ENCODE data around the gene ZFP69. TPM values are rescaled to one million over a fixed set of nuclear protein-coding genes. Genes with fewer than 3 reads are reported as not detected.

The ZFP69 gene
- 1.8 TPM for total RNA-seq
- long read RNA-seq, partial matches to known transcripts, result 0 of 2 reads
- long read RNA-seq, other reads (novel, unspliced or antisense), result 2 of 2 reads

DNA sequence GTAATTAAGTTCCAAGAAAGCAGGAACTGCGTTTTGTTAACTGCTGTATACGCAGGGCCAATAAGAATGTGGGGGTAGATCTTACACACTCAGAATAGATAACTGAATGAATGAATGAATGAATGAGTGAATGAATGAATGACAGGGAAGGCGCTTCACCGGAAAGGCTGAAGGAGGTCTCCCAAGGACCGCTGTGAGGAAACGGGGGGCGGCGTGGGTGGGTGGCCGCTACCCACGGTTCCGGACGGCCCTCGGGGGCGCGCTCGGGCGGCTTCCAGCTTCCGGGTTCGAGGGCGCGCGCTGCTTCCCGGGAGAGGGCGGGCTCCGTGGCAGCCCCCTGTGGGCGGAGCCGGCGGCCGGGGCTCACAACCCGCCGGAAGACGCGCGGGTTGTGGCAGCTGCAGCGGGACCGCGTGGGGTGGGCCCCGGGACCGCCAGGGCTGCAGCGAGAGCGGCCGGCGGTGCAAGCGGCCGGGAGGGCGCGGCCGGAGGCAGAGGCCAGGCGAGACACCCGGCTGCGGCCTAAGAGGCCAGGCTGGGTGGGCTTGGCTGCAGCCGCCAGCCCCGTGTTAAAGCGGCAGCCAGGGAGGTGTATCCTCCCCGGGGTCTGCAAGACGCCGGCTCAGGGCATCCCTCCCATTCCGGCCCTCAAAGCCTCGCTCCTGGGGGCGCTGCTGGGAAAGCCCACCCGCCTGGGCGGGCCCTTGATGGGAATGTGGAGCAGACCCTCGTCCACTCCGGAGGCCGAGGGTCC is at the start of gene ZFP69:
ZFP69 (plus strand) TSS at position 367 of the 754 bp plus-strand sequence. CDS start 2,072 bp downstream, outside the sequence.
- intact Hi-C loops (cut with DNase I), result no loop called here
- ATAC-seq (peak; percentile 95), DNase-seq (ENCODE audit: missing footprints) (peak; percentile 91)

DNA sequence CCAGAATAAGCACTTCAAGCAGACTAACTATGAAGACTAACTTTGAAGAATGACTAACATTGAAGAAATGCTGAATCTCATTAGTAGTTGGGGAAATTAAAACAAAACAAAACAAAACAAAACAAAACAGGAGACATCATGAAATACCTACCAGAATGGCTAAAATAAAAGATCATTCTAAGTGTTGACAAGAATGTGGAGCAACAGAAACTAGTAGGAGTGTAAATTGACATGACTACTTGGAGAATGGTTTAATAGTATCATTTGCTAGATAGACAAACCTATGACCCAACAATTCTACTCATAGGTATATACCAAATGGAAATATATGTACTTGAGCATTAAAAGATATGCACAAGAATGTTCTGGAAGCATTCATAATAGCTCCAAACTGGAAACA is 45.7 kb upstream of the ZFP69 start:
- DNase-seq (ENCODE audit: missing footprints) (no peak), ATAC-seq (no peak)
- intact Hi-C loops (cut with DNase I), result no loop called here

DNA sequence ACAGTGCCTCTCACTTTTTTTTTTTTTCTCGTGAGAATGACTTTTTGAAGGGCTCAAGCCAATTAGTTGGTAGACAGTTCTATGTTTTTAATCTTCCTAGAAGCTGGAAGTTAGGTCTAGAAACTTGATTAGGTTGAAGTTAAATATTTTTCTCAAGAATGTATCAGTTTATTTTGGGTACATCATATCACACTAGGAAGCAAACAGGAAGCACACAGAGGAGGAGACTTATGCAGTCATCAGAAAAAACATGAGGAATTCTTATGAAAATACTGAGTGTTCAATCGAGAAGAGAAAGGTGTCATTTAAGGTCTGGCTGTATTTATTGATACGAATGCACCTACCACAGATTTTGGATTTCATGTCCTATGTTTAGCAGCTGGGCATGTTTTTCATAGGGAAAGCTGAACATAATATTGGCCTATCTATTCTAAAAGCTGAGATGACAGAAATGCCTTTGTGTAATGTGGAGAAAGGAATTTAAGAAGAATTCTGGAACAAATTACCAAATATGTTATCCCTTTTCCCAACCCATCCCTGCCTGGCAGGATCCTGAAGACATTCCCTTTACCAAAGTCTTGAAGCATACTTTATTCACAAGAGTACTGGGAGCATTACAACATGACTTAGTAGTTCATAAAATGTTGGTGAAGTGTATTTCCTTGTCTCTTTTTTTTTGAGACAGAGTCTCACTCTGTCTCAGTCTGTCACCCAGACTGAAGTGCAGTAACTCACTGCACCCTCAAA is 44.3 kb upstream of the ZFP69 start:
- DNase-seq (ENCODE audit: missing footprints) (no peak), ATAC-seq (no peak)
- intact Hi-C loops (cut with DNase I), result no loop called here

DNA sequence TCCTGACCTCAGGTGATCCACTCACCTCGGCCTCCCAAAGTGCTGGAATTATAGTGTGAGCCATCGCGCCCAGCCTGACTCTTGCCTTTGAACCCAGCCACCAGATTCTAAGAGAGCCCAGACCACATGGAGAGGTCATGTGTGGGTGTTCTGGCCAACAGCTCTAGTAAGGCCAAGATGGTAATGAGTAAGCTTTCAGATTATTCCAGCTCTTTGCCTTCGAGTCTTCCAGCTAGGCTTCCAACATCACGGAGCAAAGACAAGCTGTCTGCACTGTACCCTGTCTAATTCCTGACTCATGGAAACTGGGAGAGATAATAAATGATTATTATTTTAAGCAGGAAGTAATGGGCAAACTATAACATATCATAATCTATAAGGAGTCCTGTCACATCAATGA is 41.6 kb upstream of the ZFP69 start:
- no peak for ATAC-seq
- intact Hi-C loops (cut with DNase I), result no loop called here
- DNase-seq (ENCODE audit: missing footprints), result no peak

DNA sequence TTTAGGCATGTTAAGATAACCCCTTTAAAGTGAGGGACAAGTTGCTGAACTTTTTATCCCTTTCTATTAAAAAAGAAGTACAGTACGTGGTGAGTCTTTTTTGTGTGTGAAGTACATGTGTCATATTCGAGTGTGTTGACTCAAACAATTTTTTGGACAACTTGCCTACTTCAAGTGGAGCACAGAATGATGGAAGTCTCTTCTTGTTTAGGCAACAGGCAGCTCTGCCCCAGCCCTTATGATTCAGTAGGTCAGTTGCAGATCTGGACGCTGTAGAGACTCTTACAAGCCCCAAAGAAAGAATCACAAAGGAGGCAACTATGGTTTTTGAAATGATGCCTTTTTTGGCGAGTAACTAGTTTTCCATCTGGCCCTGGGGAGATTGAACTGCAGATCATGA is 41.2 kb upstream of the ZFP69 start:
- intact Hi-C loops (cut with DNase I), result no loop called here
- DNase-seq (ENCODE audit: missing footprints) (no peak), ATAC-seq (no peak)

DNA sequence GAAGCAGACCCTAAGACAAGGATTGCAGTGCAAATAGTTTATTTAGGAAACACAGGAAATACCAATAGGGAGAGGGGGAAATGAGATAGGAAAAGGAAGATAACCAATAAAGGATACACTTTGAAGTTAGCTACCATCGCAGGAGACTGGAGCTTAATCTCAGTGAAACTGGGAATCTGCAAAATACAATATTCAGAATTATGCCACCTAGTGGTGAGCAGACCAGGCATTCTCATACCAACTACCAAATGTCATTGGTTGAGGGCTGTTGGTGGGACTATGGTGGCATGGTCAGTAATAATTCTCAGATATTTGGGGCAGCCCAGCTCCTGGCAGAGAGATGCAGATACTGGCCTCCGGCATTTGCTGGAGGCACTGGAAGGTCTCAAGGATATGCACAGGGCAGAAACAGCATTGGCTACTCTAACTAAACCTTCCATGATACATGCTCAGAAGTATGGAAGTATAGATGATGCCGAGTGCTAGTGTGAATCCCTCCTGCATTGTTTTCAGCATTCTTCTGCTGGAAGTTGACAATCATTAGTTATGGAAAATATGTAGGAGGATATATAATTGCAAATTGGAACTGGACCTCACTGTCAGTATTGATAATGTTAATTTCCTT is 38.6 kb upstream of the ZFP69 start:
- no peak for ATAC-seq
- DNase-seq (ENCODE audit: missing footprints), result no peak
- intact Hi-C loops (cut with DNase I), result no loop called here

DNA sequence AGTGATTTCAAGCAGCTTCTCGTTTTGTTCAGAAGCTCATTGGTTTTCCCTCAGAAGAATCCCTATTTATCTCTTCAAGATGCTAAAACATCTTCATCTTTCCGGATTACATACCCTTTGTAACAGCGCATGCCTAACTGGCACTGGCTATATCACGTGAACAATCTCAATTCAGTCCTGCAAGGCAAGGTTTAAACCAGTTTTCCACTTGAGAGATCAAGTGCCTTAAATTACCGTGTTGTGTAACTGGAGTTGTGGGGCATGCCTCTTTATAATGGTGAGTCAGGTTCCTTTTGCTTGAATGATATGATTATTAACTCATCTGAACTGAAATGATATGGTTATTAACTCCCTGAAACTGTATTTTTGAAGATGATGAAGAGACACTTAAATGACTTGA is 37.8 kb upstream of the ZFP69 start:
- ATAC-seq (no peak), DNase-seq (ENCODE audit: missing footprints) (no peak)
- intact Hi-C loops (cut with DNase I), result no loop called here

DNA sequence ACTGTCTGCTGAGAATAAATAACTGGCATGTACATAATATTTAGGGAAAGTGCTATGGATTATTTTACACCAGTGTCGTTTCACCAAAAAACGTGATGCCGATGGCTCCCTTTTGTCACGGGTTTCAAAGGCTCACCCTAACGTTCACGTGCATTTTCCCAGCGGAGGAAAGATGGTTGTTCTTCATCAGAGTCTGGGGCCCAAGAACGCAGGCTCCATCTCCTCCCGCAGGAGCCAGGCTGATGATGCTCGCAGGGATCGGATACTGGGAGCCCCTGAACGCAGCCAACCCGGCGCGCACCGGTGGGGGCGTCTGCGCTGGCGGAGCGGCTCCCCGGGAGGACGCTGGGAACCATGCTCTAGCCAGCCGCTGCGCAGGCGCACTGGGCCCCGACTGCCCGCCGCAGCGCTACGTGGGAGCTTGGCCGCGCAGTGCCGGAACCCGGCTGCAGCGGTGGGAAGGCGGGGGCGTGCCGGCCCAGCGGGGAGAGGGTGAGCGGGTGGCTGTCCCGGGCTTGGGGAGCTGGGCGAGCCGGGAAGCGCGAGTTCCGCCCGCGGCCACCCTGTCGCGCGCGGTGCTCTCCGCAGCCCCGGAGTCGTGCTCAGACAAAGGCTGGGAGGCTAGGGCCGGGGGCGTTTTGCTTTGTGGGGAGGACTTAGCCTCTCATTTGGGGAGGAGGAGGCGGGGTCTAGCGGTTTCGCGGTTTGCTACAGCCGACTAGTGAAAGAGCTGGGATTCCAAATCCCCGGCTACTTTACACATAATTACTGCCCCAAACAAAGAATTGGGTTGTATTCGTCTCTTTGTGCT is 27.2 kb upstream of the ZFP69 start, which contains the start of gene ZFP69B:
ZFP69B (plus strand) TSS at position 793 of the 811 bp plus-strand sequence. CDS start 486 bp downstream, outside the sequence.
- intact Hi-C loops (cut with DNase I), result no loop called here
- ATAC-seq (peak; percentile 100), DNase-seq (ENCODE audit: missing footprints) (peak; percentile 96)

DNA sequence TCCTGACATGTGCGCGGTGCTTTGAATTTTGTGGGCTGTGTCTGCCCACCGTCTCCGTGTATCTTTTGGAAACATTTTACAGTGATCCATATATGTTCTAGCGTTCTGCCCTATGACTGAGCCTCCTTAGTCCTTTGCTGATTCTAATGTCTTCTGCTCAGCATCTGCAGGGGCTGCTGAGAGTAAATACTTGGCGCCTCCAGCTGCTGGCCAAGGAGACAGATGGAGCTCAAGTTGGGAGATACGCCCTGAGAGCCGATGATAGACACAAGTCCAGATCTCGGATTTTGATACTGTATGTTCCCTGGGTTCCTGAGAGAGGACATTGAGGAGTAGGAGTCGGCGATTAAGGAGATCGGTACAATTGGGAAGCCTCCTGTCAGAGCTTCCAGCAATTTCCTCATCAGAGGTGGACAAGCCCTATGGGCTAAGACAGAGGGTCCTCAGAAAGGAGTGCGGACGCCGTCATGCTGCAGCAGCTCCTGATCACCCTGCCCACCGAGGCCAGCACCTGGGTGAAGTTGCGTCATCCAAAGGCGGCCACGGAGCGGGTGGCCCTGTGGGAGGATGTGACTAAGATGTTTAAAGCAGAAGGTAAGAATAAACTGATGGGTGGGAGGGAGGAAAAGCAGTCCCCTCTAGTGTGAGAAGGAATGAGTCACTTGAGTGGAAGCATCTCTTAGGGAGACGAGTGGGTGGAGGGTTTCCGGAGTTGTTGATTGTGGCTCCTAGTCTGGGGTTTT is 26.4 kb upstream of the ZFP69 start:
- DNase-seq (ENCODE audit: missing footprints), result no peak
- intact Hi-C loops (cut with DNase I), result no loop called here
- ATAC-seq, result no peak

DNA sequence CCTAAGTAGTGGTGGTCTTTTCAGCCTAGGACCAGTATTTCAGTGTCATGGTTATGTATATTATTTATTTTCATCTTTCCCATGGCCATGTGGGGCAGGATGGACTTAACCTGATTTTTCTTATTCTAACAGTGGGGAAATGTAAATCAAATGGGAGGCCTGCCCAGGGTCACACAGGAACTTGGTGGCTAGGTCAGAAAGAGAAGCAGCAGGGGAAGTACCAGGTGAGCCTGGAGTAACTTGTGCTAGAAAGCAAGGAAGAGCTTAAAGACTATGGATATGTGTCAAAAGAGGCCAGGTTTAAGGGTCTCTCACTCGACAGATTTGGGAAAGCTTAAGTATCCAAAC is 25.9 kb upstream of the ZFP69 start:
- intact Hi-C loops (cut with DNase I), result no loop called here
- ATAC-seq, result no peak

DNA sequence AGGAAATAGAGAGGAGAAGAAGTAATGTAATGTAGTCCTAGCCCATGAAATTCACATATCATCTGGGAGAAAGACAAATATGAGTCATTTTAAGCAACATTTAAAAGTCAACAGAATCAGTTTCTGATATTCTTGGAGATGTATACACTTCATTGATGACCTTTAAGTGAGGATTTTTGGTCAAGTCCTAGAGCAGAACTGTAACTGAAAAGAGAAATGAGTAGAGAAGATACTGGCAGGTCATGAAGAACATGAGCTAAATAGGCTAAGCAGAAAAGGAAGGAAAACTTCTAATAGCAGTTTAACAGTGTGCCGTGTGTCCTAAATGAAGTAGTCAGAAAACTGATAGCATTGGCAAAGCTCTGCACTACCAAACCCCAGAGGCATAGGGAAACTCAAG is 22.2 kb upstream of the ZFP69 start:
- intact Hi-C loops (cut with DNase I), result no loop called here
- DNase-seq (ENCODE audit: missing footprints) (no peak), ATAC-seq (no peak)

More for the DNA sequence above, 25.9 kb upstream of the ZFP69 start:
- no peak for DNase-seq (ENCODE audit: missing footprints)

DNA sequence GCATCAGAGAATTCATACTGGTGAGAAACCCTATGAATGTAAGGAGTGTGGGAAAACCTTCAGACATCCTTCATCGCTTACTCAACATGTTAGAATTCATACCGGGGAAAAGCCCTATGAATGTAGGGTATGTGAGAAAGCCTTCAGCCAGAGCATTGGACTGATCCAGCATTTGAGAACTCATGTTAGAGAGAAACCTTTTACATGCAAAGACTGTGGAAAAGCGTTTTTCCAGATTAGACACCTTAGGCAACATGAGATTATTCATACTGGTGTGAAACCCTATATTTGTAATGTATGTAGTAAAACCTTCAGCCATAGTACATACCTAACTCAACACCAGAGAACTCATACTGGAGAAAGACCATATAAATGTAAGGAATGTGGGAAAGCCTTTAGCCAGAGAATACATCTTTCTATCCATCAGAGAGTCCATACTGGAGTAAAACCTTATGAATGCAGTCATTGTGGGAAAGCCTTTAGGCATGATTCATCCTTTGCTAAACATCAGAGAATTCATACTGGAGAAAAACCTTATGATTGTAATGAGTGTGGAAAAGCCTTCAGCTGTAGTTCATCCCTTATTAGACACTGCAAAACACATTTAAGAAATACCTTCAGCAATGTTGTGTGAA is 14.0 kb upstream of the ZFP69 start:
- intact Hi-C loops (cut with DNase I), result no loop called here
- ATAC-seq (no peak), DNase-seq (ENCODE audit: missing footprints) (no peak)

DNA sequence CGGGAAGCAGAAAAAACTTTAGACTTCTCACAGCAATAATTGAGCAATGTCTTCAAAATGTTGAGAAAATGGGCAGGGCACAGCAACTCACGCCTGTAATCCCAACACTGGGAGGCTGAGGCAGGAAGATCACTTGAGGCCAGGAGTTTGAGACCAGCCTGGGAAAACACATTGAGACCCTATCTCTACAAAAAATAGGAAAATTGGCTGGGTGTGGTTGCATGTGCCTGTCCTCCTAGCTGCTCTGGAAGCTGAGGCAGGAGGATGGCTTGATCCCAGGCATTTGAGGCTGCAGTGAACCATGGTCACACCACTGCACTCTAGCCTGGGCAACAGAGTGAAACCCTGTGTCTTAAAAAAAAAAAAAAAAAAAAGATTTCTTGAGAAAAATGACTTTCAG is 7.8 kb upstream of the ZFP69 start:
- ATAC-seq (no peak), DNase-seq (ENCODE audit: missing footprints) (no peak)
- intact Hi-C loops (cut with DNase I), result no loop called here

DNA sequence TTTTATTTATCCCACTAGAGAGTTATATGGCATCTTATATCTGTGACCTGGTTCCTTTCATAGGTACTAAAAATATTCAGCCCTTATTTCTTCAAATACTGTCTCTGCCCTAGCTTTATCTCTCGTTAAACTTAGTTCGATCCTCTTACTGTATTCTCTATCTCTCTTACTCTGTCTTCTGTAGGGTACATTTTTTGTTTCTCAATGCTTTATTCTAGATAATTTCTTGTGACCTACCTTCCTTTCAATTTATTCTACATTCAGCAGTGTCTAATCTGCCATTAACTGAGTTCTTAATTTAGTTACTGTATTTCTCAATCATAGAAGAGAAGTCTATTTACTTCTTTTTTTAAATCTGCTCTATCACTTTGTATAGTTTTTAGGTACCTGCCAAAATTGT is 1.8 kb upstream of the ZFP69 start:
- intact Hi-C loops (cut with DNase I), result no loop called here
- DNase-seq (ENCODE audit: missing footprints) (no peak), ATAC-seq (no peak)

DNA sequence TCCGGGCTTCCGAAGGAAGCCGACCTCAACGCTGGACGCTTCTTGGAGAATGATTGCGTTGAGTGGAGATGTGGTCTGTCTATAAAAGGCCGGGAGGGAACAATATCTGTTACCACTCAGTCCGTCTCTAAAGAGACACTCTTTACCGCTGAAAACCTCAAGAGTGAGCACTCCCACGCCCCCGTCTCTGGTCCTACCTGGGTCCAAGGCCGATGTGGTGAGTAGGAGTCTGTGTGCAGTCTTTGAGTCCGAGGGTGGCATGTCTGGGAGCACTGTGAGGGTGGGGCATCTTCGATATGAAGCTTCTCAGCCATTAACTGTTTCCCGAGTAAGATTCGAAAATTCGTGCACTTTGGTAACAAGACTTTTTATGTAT is 576 bp downstream of the ZFP69 start:
- intact Hi-C loops (cut with DNase I), result no loop called here
- DNase-seq (ENCODE audit: missing footprints), result peak; percentile 67
- peak; percentile 38 for ATAC-seq

DNA sequence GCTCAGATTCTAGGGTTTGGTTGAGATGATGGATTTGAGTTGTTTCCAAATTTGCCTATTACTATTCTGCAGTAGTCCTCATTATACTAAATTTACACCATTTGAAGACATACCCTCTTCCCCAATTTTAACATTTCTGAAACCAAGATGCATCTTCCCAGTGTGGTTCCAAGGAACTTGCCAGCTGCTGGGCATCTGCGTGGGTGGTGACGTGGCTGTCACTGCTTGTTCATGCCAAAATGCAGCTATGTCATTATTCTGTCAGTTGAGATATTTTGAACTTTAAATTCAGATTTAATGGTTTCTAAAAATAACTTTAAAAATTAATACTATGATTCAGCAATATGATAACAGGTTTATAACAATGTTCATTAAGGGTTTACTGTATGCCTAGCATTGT is 1.2 kb downstream of the ZFP69 start:
- DNase-seq (ENCODE audit: missing footprints), result no peak
- ATAC-seq, result no peak
- intact Hi-C loops (cut with DNase I), result no loop called here

DNA sequence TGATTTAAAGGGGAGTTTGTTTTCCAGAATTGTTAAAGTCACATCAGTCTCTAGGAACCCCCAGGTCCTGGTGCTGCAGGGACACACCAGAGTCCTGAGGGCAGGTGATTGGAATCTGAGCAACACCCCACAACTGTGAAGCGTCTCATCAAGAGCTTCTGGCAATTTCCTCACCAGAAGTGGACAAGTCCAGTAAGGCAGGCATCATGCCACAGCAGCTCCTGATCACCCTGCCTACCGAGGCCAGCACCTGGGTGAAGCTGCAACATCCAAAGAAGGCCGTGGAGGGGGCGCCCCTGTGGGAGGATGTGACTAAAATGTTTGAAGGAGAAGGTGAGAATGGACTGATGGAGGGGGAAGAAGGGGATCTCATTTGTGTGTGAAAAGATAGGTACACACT is 2.1 kb downstream of the ZFP69 start:
- ATAC-seq, result no peak
- intact Hi-C loops (cut with DNase I), result no loop called here
- DNase-seq (ENCODE audit: missing footprints), result no peak

DNA sequence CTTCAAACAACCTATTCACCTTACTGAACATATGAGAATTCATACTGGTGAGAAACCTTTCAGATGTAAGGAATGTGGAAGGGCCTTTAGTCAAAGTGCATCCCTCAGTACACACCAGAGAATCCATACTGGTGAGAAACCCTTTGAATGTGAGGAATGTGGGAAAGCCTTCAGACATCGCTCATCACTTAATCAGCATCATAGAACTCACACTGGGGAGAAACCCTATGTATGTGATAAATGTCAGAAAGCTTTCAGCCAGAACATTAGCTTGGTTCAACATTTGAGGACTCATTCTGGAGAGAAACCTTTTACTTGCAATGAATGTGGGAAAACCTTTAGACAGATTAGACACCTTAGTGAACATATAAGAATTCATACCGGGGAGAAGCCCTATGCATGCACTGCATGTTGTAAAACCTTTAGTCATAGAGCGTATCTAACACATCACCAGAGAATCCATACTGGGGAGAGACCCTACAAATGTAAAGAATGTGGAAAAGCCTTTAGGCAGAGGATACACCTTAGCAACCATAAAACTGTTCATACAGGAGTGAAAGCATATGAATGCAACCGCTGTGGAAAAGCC is 18.3 kb downstream of the ZFP69 start:
- intact Hi-C loops (cut with DNase I), result no loop called here
- DNase-seq (ENCODE audit: missing footprints), result no peak
- no peak for ATAC-seq

All from Right ventricle myocardium inferior (tissue), 1 donor.